ENCODE measurements around the gene SDC4.
A peak's percentile ranks its signal among the peaks of the same experiment; 100 is the strongest.
"Not testable (repeated sequence)": the region's sequence is repeated elsewhere in the genome, so short reads cannot be mapped to it uniquely, and the experiment has no call there.

Gene SDC4

GRCh38 chr20:45363611-45364492, 15.6 kb upstream of the SDC4 start:
- no peak for DNase-seq (ENCODE audit: low read depth, low spot score)

GRCh38 chr20:45362804-45363610, 14.8 kb upstream of the SDC4 start, which contains the start of gene SYS1:
Gene SYS1 (plus strand): TSS chr20:45363156. CDS start chr20:45363532, 376 bp downstream.
- DNase-seq (ENCODE audit: low read depth, low spot score), result peak; percentile 98

- DNase-seq (ENCODE audit: low read depth, low spot score), result no peak
These were observed 13.6 kb upstream of the SDC4 start for GRCh38 chr20:45361793-45362192.

- DNase-seq (ENCODE audit: low read depth, low spot score), result no peak
These were observed 11.4 kb upstream of the SDC4 start for GRCh38 chr20:45359406-45360148.

GRCh38 chr20:45359069-45359405, 10.8 kb upstream of the SDC4 start:
- DNase-seq (ENCODE audit: low read depth, low spot score), result no peak

- no peak for DNase-seq (ENCODE audit: low read depth, low spot score)
These were observed 10.3 kb upstream of the SDC4 start for GRCh38 chr20:45358282-45359068.

GRCh38 chr20:45355209-45356084, 7.2 kb upstream of the SDC4 start:
- no peak for DNase-seq (ENCODE audit: low read depth, low spot score)

GRCh38 chr20:45354423-45355208, 6.4 kb upstream of the SDC4 start:
- no peak for DNase-seq (ENCODE audit: low read depth, low spot score)

- no peak for DNase-seq (ENCODE audit: low read depth, low spot score)
These were observed 5.5 kb upstream of the SDC4 start for GRCh38 chr20:45353746-45354145.

GRCh38 chr20:45352729-45353128, 4.5 kb upstream of the SDC4 start:
- no peak for DNase-seq (ENCODE audit: low read depth, low spot score)

GRCh38 chr20:45350795-45351194, 2.6 kb upstream of the SDC4 start:
- DNase-seq (ENCODE audit: low read depth, low spot score), result not testable (repeated sequence)

- DNase-seq (ENCODE audit: low read depth, low spot score), result no peak
These were observed 2.0 kb upstream of the SDC4 start for GRCh38 chr20:45350217-45350616.

- no peak for DNase-seq (ENCODE audit: low read depth, low spot score)
These were observed 808 bp downstream of the SDC4 start for GRCh38 chr20:45347297-45347935.

GRCh38 chr20:45346851-45347250, 1.4 kb downstream of the SDC4 start:
- DNase-seq (ENCODE audit: low read depth, low spot score), result no peak

GRCh38 chr20:45346291-45346718, 1.9 kb downstream of the SDC4 start:
- no peak for DNase-seq (ENCODE audit: low read depth, low spot score)

- DNase-seq (ENCODE audit: low read depth, low spot score), result no peak
These were observed 2.9 kb downstream of the SDC4 start for GRCh38 chr20:45345104-45345936.

GRCh38 chr20:45344168-45344860, 3.9 kb downstream of the SDC4 start:
- no peak for DNase-seq (ENCODE audit: low read depth, low spot score)
